GM23248 (cell line): Measurements from ENCODE around the gene GPR132.

Experiments used
- EZH2 ChIP-seq: fragments of 200-600 bp; sonication (generic); IDR thresholded peaks from 2 replicates; pipeline ENCODE4 v1.6.1; 2018; ENCODE audit warnings: antibody characterized with exemption, mild to moderate bottlenecking; ENCODE audit not compliant: insufficient read depth, poor library complexity, severe bottlenecking
- EZH2phosphoT487 ChIP-seq: fragments of 200-600 bp; sonication (generic); IDR thresholded peaks from 2 replicates; pipeline ENCODE4 v1.6.1; 2018; ENCODE audit warnings: antibody characterized with exemption, moderate library complexity, mild to moderate bottlenecking, low read depth; ENCODE audit not compliant: insufficient read depth

GRCh38 chr14:105069871-105070759 lies 4.9 kb upstream of the GPR132 start:
- TF ChIP-seq EZH2 (no peak), EZH2phosphoT487 (no peak)
